Measurements from ENCODE around the gene POMGNT2.

The POMGNT2 gene

DNA sequence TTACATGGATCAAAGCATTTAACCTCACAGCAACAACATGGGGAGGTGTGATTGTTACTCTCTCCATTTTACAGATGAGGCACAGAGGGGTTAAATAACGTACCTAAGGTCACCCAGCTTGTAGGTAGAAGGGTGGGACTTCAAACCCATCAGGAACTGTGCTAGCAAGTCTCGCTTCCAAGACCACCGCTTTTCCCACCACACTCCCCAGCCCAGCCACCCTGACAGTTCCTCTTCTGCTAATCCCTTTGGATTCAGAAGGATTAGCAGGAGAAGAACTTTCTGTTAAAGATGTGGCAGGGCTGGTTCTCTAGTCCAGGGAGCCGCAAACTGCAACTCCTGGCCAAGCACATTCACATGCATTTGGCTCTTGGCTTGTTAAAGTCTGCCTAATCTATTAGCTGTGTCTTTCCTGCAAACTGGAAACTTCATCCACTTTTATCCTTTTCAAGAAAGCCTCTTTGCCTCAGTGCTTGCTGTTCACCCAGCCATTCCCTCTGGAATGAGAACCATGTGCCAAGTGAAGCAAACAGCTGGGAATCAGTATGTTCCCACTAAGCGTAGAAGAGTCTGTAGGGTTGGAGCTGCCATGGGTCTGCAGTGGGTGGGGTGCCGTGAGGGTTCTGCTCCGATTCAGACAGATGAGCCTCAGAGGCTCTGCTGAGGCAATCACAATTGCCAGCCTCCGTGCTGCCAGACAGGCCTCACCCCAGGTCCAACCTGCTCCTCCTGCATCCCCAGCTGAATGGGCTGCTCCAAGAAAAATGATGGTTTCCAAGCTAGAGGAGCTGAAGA is 44.6 kb downstream of the POMGNT2 start:
- no peak for DNase-seq
- Histone ChIP-seq H2BK15ac (ENCODE audit: low read depth, poor library complexity, severe bottlenecking) (no peak overlapping the region), H3K27me3 (ENCODE audit: control insufficient read depth in 1 of 2, insufficient read depth in 1 of 2, low read length in 2 of 2) (peaks cover 0 to 23% of the 10 kb centered on the region in 2 experiments), H3K4me2 (ENCODE audit: low read length, poor library complexity, severe bottlenecking) (no peak overlapping the region), H3K36me3 (ENCODE audit: control insufficient read depth in 1 of 2, insufficient read depth in 2 of 2, low read depth in 1 of 2, low read length in 2 of 2) (no peaks in the 10 kb centered on the region), H2BK120ac (ENCODE audit: low read depth, low read length) (no peak overlapping the region), H3K23ac (ENCODE audit: low read length in 2 of 2) (no peak overlapping the region), H2BK12ac (ENCODE audit: low read length in 2 of 2) (no peak overlapping the region), H4K8ac (ENCODE audit: low read length) (no peak overlapping the region), H4K91ac (ENCODE audit: low read length) (no peak overlapping the region), H3K9me3 (ENCODE audit: control insufficient read depth, low read length) (no peaks in the 10 kb centered on the region), H3K14ac (ENCODE audit: low read length in 2 of 2) (no peak overlapping the region), H3K9ac (ENCODE audit: low read length) (no peak overlapping the region), H2AK5ac (ENCODE audit: low read length, severe bottlenecking) (no peak overlapping the region), H3K27ac (ENCODE audit: low read length, poor library complexity, severe bottlenecking) (no peak overlapping the region), H2BK5ac (ENCODE audit: low read depth, low read length, poor library complexity, severe bottlenecking) (no peak overlapping the region), H3K4me1 (ENCODE audit: control insufficient read depth, insufficient read depth, low read depth, low read length) (no peaks in the 10 kb centered on the region), H2AFZ (ENCODE audit: low read depth, low read length) (no peak overlapping the region), H3K79me1 (replicated peaks; ENCODE audit: low read length, poor library complexity, severe bottlenecking) (no peaks in the 10 kb centered on the region), H3K18ac (ENCODE audit: low read depth in 1 of 2, low read length in 2 of 2) (no peak overlapping the region), H3K4ac (ENCODE audit: low read depth in 1 of 2, low read length in 2 of 2) (no peak overlapping the region), H3K4me3 (ENCODE audit: insufficient read depth in 1 of 2, low read depth in 1 of 2, low read length in 2 of 2) (no peak overlapping the region)
- WGBS = 79% methylated on average over 7 of the region's 8 CpGs

DNA sequence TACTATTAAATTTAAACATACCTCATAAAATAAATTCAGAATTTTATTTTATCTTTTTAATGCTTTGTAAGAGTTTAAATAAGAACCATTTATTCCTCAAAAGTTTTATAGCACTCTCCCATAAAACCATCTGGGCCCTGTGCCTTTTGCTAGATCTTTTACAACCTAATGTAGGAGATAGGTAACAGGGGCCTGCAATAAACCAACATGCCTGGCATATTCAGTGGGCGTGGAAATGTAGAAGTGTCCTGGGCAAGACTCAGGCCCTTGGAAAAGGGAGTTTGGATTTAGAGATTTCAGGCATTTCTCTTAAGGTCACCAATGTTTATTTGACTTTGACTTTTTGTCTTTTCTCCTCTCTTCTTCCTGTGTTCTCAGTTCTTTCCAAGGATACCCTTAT is 46.4 kb downstream of the POMGNT2 start:
- Histone ChIP-seq H3K79me1 (replicated peaks; ENCODE audit: low read length, poor library complexity, severe bottlenecking) (no peaks in the 10 kb centered on the region), H3K27ac (ENCODE audit: low read length, poor library complexity, severe bottlenecking) (no peak overlapping the region), H3K9me3 (ENCODE audit: control insufficient read depth, low read length) (peaks cover under 1% of the 10 kb centered on the region), H2BK15ac (ENCODE audit: low read depth, poor library complexity, severe bottlenecking) (no peak overlapping the region), H3K4me3 (ENCODE audit: insufficient read depth in 1 of 2, low read depth in 1 of 2, low read length in 2 of 2) (no peak overlapping the region), H3K4me1 (ENCODE audit: control insufficient read depth, insufficient read depth, low read depth, low read length) (no peaks in the 10 kb centered on the region), H3K14ac (ENCODE audit: low read length in 2 of 2) (no peak overlapping the region), H2BK12ac (ENCODE audit: low read length in 2 of 2) (no peak overlapping the region), H4K91ac (ENCODE audit: low read length) (no peak overlapping the region), H3K4me2 (ENCODE audit: low read length, poor library complexity, severe bottlenecking) (no peak overlapping the region), H3K27me3 (ENCODE audit: control insufficient read depth in 1 of 2, insufficient read depth in 1 of 2, low read length in 2 of 2) (peaks cover 6 to 23% of the 10 kb centered on the region in 2 experiments), H2AFZ (ENCODE audit: low read depth, low read length) (no peak overlapping the region), H3K18ac (ENCODE audit: low read depth in 1 of 2, low read length in 2 of 2) (no peak overlapping the region), H2AK5ac (ENCODE audit: low read length, severe bottlenecking) (no peak overlapping the region), H3K23ac (ENCODE audit: low read length in 2 of 2) (no peak overlapping the region), H3K9ac (ENCODE audit: low read length) (no peak overlapping the region), H3K4ac (ENCODE audit: low read depth in 1 of 2, low read length in 2 of 2) (no peak overlapping the region), H2BK120ac (ENCODE audit: low read depth, low read length) (no peak overlapping the region), H3K36me3 (ENCODE audit: control insufficient read depth in 1 of 2, insufficient read depth in 2 of 2, low read depth in 1 of 2, low read length in 2 of 2) (no peaks in the 10 kb centered on the region), H2BK5ac (ENCODE audit: low read depth, low read length, poor library complexity, severe bottlenecking) (no peak overlapping the region), H4K8ac (ENCODE audit: low read length) (no peak overlapping the region)
- WGBS = 88% methylated on average over 1 of the region's 1 CpG
- DNase-seq = no peak

DNA sequence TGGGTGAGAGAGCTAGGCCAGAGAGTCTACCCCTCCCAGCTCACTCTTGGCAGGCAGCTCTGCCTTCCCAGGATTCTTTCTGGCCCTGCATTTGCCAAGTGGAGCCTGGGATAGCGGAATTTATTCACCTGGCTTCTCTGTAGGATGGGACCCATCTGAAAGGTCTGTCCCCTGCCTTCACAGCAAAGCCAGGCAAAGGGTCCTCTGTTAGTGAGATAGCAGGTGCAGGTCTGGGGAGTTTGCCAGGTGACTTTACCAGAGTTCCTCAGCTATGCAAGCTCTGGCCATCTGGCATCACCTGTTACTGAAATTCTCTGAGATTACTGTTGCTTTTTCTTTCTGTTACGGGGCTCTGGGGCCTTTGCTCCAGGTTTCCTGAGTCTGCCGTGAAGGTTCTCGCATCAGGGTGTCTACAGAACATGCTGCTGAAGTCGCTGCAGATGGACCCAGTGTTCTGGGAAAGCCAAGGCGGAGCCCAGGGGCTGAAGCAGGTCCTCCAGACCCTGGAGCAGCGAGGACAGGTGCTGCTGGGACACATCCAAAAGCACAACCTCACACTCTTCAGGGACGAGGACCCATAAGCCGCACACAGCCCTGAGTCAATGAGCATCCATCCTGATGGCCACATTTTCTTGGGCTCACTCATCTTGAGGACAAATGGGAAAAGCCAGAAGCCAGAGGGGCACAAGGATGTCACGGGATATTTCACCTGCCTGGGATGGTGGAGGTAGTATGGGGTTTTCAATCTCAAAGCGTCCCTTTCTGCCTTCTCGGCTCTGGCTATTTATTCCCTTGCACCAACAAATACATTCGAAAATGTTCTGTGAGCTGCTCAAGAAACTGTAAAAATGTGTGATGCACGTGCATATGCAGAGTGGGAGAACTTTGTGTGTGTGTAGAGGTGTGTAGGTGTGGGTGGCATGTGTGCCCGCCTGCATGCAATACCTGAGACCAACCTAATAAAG is 49.8 kb downstream of the POMGNT2 start:
- Histone ChIP-seq H3K9me3 (ENCODE audit: control insufficient read depth, low read length) (peaks cover 27% of the 10 kb centered on the region), H3K18ac (ENCODE audit: low read depth in 1 of 2, low read length in 2 of 2) (no peak overlapping the region), H3K4ac (ENCODE audit: low read depth in 1 of 2, low read length in 2 of 2) (no peak overlapping the region), H4K91ac (ENCODE audit: low read length) (no peak overlapping the region), H2BK120ac (ENCODE audit: low read depth, low read length) (no peak overlapping the region), H3K9ac (ENCODE audit: low read length) (no peak overlapping the region), H4K8ac (ENCODE audit: low read length) (no peak overlapping the region), H3K4me2 (ENCODE audit: low read length, poor library complexity, severe bottlenecking) (no peak overlapping the region), H2BK15ac (ENCODE audit: low read depth, poor library complexity, severe bottlenecking) (no peak overlapping the region), H3K27ac (ENCODE audit: low read length, poor library complexity, severe bottlenecking) (no peak overlapping the region), H3K36me3 (ENCODE audit: control insufficient read depth in 1 of 2, insufficient read depth in 2 of 2, low read depth in 1 of 2, low read length in 2 of 2) (no peaks in the 10 kb centered on the region), H3K27me3 (ENCODE audit: control insufficient read depth in 1 of 2, insufficient read depth in 1 of 2, low read length in 2 of 2) (peaks cover 10 to 21% of the 10 kb centered on the region in 2 experiments), H3K79me1 (replicated peaks; ENCODE audit: low read length, poor library complexity, severe bottlenecking) (no peaks in the 10 kb centered on the region), H3K4me3 (ENCODE audit: insufficient read depth in 1 of 2, low read depth in 1 of 2, low read length in 2 of 2) (no peak overlapping the region), H3K14ac (ENCODE audit: low read length in 2 of 2) (no peak overlapping the region), H2AFZ (ENCODE audit: low read depth, low read length) (no peak overlapping the region), H3K4me1 (ENCODE audit: control insufficient read depth, insufficient read depth, low read depth, low read length) (no peaks in the 10 kb centered on the region), H2BK5ac (ENCODE audit: low read depth, low read length, poor library complexity, severe bottlenecking) (no peak overlapping the region), H3K23ac (ENCODE audit: low read length in 2 of 2) (no peak overlapping the region), H2BK12ac (ENCODE audit: low read length in 2 of 2) (no peak overlapping the region), H2AK5ac (ENCODE audit: low read length, severe bottlenecking) (no peak overlapping the region)
- WGBS = 70% methylated on average over 13 of the region's 15 CpGs
- DNase-seq = no peak

DNA sequence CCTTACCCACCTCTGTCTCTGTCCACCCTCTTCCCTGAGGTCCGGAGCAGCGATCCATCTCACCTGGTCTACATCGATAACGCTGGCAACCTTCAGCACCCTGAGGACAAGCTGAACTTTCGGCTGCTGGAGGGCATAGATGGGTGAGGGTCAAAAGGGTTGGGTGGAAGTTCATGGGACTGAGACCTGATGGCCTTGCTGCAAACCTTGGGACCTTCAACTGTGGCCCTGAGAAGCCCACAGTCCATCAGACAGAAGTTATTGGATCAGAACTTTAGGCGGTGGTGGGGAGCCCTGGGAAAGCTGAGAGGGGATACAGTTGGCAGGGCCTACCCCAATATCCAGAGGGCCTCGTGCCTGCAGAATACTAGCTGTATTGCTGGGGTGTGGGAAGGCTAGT is 50.5 kb downstream of the POMGNT2 start:
- Histone ChIP-seq H2BK5ac (ENCODE audit: low read depth, low read length, poor library complexity, severe bottlenecking) (no peak overlapping the region), H3K4ac (ENCODE audit: low read depth in 1 of 2, low read length in 2 of 2) (no peak overlapping the region), H3K4me1 (ENCODE audit: control insufficient read depth, insufficient read depth, low read depth, low read length) (no peaks in the 10 kb centered on the region), H2BK15ac (ENCODE audit: low read depth, poor library complexity, severe bottlenecking) (no peak overlapping the region), H3K27ac (ENCODE audit: low read length, poor library complexity, severe bottlenecking) (no peak overlapping the region), H3K79me1 (replicated peaks; ENCODE audit: low read length, poor library complexity, severe bottlenecking) (no peaks in the 10 kb centered on the region), H3K4me3 (ENCODE audit: insufficient read depth in 1 of 2, low read depth in 1 of 2, low read length in 2 of 2) (no peak overlapping the region), H2BK120ac (ENCODE audit: low read depth, low read length) (no peak overlapping the region), H4K91ac (ENCODE audit: low read length) (no peak overlapping the region), H3K36me3 (ENCODE audit: control insufficient read depth in 1 of 2, insufficient read depth in 2 of 2, low read depth in 1 of 2, low read length in 2 of 2) (no peaks in the 10 kb centered on the region), H2BK12ac (ENCODE audit: low read length in 2 of 2) (no peak overlapping the region), H2AK5ac (ENCODE audit: low read length, severe bottlenecking) (no peak overlapping the region), H2AFZ (ENCODE audit: low read depth, low read length) (no peak overlapping the region), H3K4me2 (ENCODE audit: low read length, poor library complexity, severe bottlenecking) (no peak overlapping the region), H3K18ac (ENCODE audit: low read depth in 1 of 2, low read length in 2 of 2) (no peak overlapping the region), H4K8ac (ENCODE audit: low read length) (no peak overlapping the region), H3K23ac (ENCODE audit: low read length in 2 of 2) (no peak overlapping the region), H3K27me3 (ENCODE audit: control insufficient read depth in 1 of 2, insufficient read depth in 1 of 2, low read length in 2 of 2) (peaks cover 9 to 21% of the 10 kb centered on the region in 2 experiments), H3K9ac (ENCODE audit: low read length) (no peak overlapping the region), H3K9me3 (ENCODE audit: control insufficient read depth, low read length) (peaks cover 34% of the 10 kb centered on the region), H3K14ac (ENCODE audit: low read length in 2 of 2) (no peak overlapping the region)
- no peak for DNase-seq
- WGBS = 85% methylated on average over 7 of the region's 7 CpGs
